ENCODE measurements around the gene UBA52. TPM values are rescaled to one million over a fixed set of nuclear protein-coding genes. Genes with fewer than 3 reads are reported as not detected.

Gene UBA52
- total and polyA plus RNA-seq, 2 of the 13 experiments (the other 11 are each of a cell fraction or from before 2014, with no cell fraction given), result 959 to 1,782 TPM

GRCh38 chr19:18571564-18572344 lies at the start of gene UBA52 (continued):
- TF ChIP-seq TBL1XR1 (IDR thresholded peaks at IDR 0.05; ENCODE audit: borderline replicate concordance, low read length, partially characterized antibody) (no peak), SP1 (IDR thresholded peaks at IDR 0.05) (no peak), SP1 (CRISPR knock-in tag; IDR thresholded peaks at IDR 0.05) (peak; percentile 99), BATF2 (CRISPR knock-in tag; IDR thresholded peaks at IDR 0.05) (no peak), ZNF772 (CRISPR knock-in tag; IDR thresholded peaks at IDR 0.05) (peak; percentile 84; the same call in 1 of the 2 replicates), ZNF574 (CRISPR knock-in tag; IDR thresholded peaks at IDR 0.05) (peak; percentile 97), ZNF276 (CRISPR knock-in tag; IDR thresholded peaks at IDR 0.05; ENCODE audit: low read depth) (peak; percentile 92; the same call in 1 of the 2 replicates), MLXIP (CRISPR knock-in tag; IDR thresholded peaks at IDR 0.05; ENCODE audit: borderline replicate concordance) (0 out of 2 replicates have a peak, but pooled peaks have one; percentile 25), SNAPC4 (CRISPR knock-in tag; IDR thresholded peaks at IDR 0.05) (peak; percentile 76; the same call in 1 of the 2 replicates), ZBTB33 (CRISPR knock-in tag; IDR thresholded peaks at IDR 0.05) (peak; percentile 43; the same call in 1 of the 2 replicates), ZNF768 (CRISPR knock-in tag; IDR thresholded peaks at IDR 0.05) (peak; percentile 55; the same call in 1 of the 2 replicates)
